ENCODE data around the gene KCNC2. TPM values are rescaled to one million over a fixed set of nuclear protein-coding genes. Genes with fewer than 3 reads are reported as not detected.

Gene KCNC2
- polyA plus RNA-seq, 3 donors: not detected

DNA sequence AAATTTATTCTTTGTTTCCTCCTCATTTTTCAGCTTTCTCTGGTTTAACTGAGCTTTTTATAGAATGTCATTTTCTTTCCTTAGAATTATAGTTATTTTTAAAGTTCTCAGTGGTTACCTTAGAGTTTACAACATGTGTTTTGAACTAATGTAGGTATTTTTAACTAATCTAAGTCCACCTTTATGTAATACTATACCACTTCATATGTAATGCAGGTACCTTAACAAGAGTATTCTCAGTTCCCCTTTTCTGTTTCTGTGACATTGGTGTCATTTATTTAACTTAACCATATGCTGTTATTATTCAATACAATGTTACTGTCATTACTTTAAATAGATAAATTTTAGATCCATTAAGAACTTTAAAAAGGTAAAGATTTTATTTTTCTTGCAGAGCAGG is 30.3 kb upstream of the KCNC2 start:
- DNase-seq: no peak
- no peak overlapping the region for H3K27ac ChIP-seq (ENCODE audit: low read depth in 1 of 2, low read length in 2 of 2)
- no peak for TF ChIP-seq CTCF (IDR thresholded peaks at IDR 0.05)
- H3K27me3 ChIP-seq (ENCODE audit: control insufficient read depth in 2 of 2, insufficient read depth in 2 of 2, low read length in 2 of 2): no peaks in the 10 kb centered on the region
- H2AFZ ChIP-seq (ENCODE audit: insufficient read depth, low read depth, low read length, poor library complexity, severe bottlenecking): no peak overlapping the region
- intact Hi-C loops (cut with micrococcal nuclease): no loop called here
- no peaks in the 10 kb centered on the region for H3K36me3 ChIP-seq (replicated peaks in 1 of 2; ENCODE audit: control insufficient read depth in 1 of 2, insufficient read depth in 2 of 2, low read length in 2 of 2)
- no peak overlapping the region for H3K4me3 ChIP-seq (replicated peaks in 1 of 3; ENCODE audit: low read depth in 2 of 3, low read length in 3 of 3)
- H3K9me3 ChIP-seq (replicated peaks in 1 of 2; ENCODE audit: control insufficient read depth in 1 of 2, insufficient read depth in 1 of 2, low read length in 2 of 2): no peaks in the 10 kb centered on the region
- Mint-ChIP-seq H3K36me3 (no peaks in the 10 kb centered on the region), H3K4me1 (no peaks in the 10 kb centered on the region), H3K27me3 (ENCODE audit: low read depth in 3 of 3) (peaks cover 0 to 2% (median 0%) of the 10 kb centered on the region in 3 donors), H3K4me3 (no peak overlapping the region), H3K9me3 (peaks cover 0 to 4% (median 2%) of the 10 kb centered on the region in 7 donors), H3K27ac (no peak overlapping the region)
- H3K9ac ChIP-seq (ENCODE audit: insufficient read depth, low read length, poor library complexity, severe bottlenecking): no peak overlapping the region
- H4K20me1 ChIP-seq (ENCODE audit: insufficient read depth, low read length): no peaks in the 10 kb centered on the region
- H3K4me2 ChIP-seq (replicated peaks; ENCODE audit: extremely low read depth, low read length, poor library complexity, severe bottlenecking): no peak overlapping the region
- no peaks in the 10 kb centered on the region for H3K79me2 ChIP-seq (ENCODE audit: insufficient read depth, low read length)
- no peaks in the 10 kb centered on the region for H3K4me1 ChIP-seq (ENCODE audit: control insufficient read depth in 1 of 2, insufficient read depth in 2 of 2, low read length in 2 of 2)

GRCh38 chr12:75236206-75236605 is 26.6 kb upstream of the KCNC2 start:
- Histone ChIP-seq H3K9ac (ENCODE audit: insufficient read depth, low read length, poor library complexity, severe bottlenecking) (no peak overlapping the region), H3K9me3 (replicated peaks in 1 of 2; ENCODE audit: control insufficient read depth in 1 of 2, insufficient read depth in 1 of 2, low read length in 2 of 2) (no peaks in the 10 kb centered on the region), H4K20me1 (ENCODE audit: insufficient read depth, low read length) (no peaks in the 10 kb centered on the region), H2AFZ (ENCODE audit: insufficient read depth, low read depth, low read length, poor library complexity, severe bottlenecking) (no peak overlapping the region), H3K4me2 (replicated peaks; ENCODE audit: extremely low read depth, low read length, poor library complexity, severe bottlenecking) (no peak overlapping the region), H3K27me3 (ENCODE audit: control insufficient read depth in 2 of 2, insufficient read depth in 2 of 2, low read length in 2 of 2) (no peaks in the 10 kb centered on the region), H3K4me3 (replicated peaks in 1 of 3; ENCODE audit: low read depth in 2 of 3, low read length in 3 of 3) (no peak overlapping the region), H3K27ac (ENCODE audit: low read depth in 1 of 2, low read length in 2 of 2) (no peak overlapping the region), H3K4me1 (ENCODE audit: control insufficient read depth in 1 of 2, insufficient read depth in 2 of 2, low read length in 2 of 2) (no peaks in the 10 kb centered on the region), H3K36me3 (replicated peaks in 1 of 2; ENCODE audit: control insufficient read depth in 1 of 2, insufficient read depth in 2 of 2, low read length in 2 of 2) (no peaks in the 10 kb centered on the region), H3K79me2 (ENCODE audit: insufficient read depth, low read length) (no peaks in the 10 kb centered on the region)
- H3K4me1 Mint-ChIP-seq: no peaks in the 10 kb centered on the region
- no peak for DNase-seq
- 100% methylated on average over 1 of the region's 1 CpG for WGBS (ENCODE audit: insufficient coverage)
- intact Hi-C loops (cut with micrococcal nuclease): no loop called here
- no peaks in the 10 kb centered on the region for H3K36me3 Mint-ChIP-seq
- TF ChIP-seq CTCF (IDR thresholded peaks at IDR 0.05): no peak
- H3K27ac Mint-ChIP-seq: no peak overlapping the region
- H3K27me3 Mint-ChIP-seq (ENCODE audit: low read depth in 3 of 3): peaks cover 0 to under 1% (median 0%) of the 10 kb centered on the region in 3 donors
- no peak overlapping the region for H3K4me3 Mint-ChIP-seq
- H3K9me3 Mint-ChIP-seq: peaks cover 0 to 3% (median 0%) of the 10 kb centered on the region in 7 donors

All from CD14-positive monocyte (primary cell).